ENCODE data around the gene DOK3.

DNA sequence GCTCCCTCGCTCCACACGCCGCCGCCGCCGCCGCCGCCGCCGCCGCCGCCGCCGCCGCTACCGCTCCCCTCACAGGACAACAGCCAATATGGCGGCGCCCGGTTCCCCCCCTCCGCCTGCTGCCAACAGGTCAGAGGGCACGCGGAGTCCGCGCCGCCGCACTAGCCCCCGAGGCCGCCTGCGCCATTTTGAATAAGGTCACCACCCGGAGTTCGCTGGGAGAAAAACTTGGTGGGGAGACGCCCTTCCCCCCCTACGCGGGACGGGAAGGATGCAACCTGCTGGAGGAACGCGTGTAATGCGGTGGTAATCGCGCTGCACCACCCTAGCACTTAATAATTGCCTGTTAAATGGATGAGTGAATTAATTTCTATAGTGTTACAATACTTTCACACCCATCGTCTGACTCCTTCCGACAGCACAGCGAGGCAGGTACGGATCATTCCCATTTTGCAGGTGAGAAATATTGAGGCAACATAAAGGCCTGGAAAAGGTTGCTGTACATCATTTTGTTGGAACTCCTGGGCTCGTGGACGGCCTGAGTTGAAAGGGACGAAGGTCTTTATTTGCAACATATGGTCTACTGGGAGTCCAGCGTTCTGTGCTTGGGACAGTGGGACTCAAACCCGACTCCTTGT is 45.0 kb upstream of the DOK3 start, which contains the start of gene FAM193B:
- 0 out of 3 replicates have a peak, but pooled peaks have one; percentile 8 for TF ChIP-seq CTCF (IDR thresholded peaks at IDR 0.05)
- TF ChIP-seq POLR2A (IDR thresholded peaks at IDR 0.05; ENCODE audit: low read length) = no peak; the same call in 1 of the 2 replicates
- TF ChIP-seq RARB (CRISPR knock-in tag; IDR thresholded peaks at IDR 0.05) = no peak
- TF ChIP-seq CHD2 (IDR thresholded peaks at IDR 0.05; ENCODE audit: low read length, partially characterized antibody) = peak; percentile 11
- TF ChIP-seq, protein P1, sequence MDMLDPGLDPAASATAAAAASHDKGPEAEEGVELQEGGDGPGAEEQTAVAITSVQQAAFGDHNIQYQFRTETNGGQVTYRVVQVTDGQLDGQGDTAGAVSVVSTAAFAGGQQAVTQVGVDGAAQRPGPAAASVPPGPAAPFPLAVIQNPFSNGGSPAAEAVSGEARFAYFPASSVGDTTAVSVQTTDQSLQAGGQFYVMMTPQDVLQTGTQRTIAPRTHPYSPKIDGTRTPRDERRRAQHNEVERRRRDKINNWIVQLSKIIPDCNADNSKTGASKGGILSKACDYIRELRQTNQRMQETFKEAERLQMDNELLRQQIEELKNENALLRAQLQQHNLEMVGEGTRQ (IDR thresholded peaks at IDR 0.05) = no peak
- TF ChIP-seq RFX5 (IDR thresholded peaks at IDR 0.05) = no peak

Data from A549 (cell line).